HG02981 (cell line): Measurements from ENCODE around the gene ZNF280A.

Experiments used
- ATAC-seq: cut with Tn5 transposase; IDR thresholded peaks from one replicate; pipeline ENCODE4 v1.9.1; 2021; ENCODE audit warnings: mild to moderate bottlenecking, moderate library complexity; ENCODE audit not compliant: unreplicated experiment

ZNF280A gene

DNA sequence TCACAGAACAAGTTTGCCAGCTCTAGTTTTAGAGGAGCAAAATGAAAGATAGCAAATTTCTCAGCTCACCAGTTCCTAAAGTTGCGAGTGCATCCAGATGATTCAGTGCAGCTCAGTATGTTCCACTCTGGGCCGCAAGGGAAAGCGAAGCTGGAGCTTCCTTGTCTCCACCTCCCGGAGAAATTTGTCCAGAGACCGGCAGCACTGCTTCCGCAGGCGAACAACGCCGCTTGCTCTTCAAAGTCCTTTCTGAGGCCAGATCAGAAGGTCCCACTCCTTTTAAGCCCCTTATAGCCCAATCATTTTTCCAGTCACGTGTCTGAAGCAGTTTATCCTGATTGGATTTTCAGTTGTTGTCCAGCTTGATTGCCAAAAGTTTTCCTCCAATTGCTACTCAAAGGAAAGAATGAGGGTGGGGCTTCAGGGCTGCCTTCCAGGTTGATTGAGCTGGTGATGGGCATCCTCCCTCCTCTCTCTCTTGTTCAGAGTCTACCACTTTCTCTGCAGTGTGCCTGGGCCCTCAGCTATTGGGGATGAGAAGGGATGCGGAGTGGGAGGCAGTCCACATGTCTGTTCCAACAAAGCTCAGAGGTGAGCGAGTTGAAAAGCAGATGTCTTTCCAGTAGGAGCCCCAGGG is at the start of gene ZNF280A:
Gene ZNF280A (minus strand): TSS at position 251 of the 637 bp plus-strand sequence. CDS start 4,640 bp downstream, outside the sequence.
- no peak for ATAC-seq

DNA sequence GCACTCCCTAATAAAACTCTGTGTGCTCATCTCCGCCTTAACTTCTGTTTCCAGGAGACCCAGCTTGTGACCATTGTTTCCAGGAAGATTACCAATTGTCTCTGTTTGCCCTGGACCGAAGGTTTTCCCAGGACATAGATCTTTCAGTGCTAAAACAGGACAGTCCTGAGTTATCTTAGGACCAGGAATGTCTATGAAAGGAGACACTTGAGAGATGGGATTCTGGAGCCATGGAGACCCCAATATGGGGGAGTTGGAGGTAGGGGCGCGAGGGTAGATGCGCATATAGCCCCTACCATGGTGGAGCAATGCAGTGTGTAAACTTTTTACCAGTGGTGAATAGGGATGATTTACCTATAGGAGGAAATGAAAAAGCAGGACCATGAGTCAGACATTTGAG is 49.1 kb upstream of the ZNF280A start:
- no peak for ATAC-seq

- ATAC-seq: no peak
Observed at GRCh38 chr22:22565981-22566380, 45.9 kb upstream of the ZNF280A start.

DNA sequence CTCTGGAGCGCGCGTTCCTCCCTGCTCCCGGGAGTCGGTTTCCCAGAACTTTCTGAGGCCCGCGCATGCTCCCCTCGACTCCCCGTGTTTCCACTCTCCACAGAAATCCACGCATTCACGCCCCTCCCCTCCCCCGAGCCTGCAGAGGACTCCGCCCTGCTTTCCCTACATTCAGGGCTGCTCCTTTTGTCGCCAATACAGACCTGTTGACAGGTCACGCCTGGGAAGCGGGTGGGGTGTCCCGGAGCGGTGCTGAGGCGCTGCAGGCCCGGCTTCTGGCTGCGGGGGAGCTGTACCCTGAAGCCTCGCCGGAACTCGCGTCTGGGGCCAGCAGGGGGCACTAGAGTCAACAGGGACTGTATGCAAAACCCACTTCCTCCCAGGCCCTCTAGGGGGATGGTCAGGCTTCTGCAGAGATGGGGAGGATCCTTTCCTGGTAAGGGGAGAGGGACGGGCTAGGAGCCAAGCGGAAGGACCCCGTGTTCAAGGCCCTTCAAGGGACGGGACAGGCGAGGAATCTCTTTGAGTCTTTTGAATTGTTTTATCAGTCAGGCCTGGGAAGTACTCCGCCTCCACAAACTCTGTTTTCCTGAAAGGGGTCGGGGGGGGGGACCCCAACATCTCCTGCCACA is 39.0 kb upstream of the ZNF280A start, which contains the start of gene PRAME:
Gene PRAME (minus strand): TSS at position 294 of the 632 bp plus-strand sequence. CDS start 2,433 bp downstream, outside the sequence.
- no peak for ATAC-seq

- ATAC-seq: no peak
Observed at GRCh38 chr22:22558071-22558971, 38.3 kb upstream of the ZNF280A start.

- ATAC-seq: no peak
Observed at GRCh38 chr22:22556995-22557925, 37.2 kb upstream of the ZNF280A start.

- ATAC-seq: no peak
Observed at GRCh38 chr22:22556578-22556977, 36.5 kb upstream of the ZNF280A start.

GRCh38 chr22:22555596-22555995 is 35.5 kb upstream of the ZNF280A start:
- no peak for ATAC-seq

GRCh38 chr22:22554587-22555284 is 34.7 kb upstream of the ZNF280A start:
- ATAC-seq: no peak

DNA sequence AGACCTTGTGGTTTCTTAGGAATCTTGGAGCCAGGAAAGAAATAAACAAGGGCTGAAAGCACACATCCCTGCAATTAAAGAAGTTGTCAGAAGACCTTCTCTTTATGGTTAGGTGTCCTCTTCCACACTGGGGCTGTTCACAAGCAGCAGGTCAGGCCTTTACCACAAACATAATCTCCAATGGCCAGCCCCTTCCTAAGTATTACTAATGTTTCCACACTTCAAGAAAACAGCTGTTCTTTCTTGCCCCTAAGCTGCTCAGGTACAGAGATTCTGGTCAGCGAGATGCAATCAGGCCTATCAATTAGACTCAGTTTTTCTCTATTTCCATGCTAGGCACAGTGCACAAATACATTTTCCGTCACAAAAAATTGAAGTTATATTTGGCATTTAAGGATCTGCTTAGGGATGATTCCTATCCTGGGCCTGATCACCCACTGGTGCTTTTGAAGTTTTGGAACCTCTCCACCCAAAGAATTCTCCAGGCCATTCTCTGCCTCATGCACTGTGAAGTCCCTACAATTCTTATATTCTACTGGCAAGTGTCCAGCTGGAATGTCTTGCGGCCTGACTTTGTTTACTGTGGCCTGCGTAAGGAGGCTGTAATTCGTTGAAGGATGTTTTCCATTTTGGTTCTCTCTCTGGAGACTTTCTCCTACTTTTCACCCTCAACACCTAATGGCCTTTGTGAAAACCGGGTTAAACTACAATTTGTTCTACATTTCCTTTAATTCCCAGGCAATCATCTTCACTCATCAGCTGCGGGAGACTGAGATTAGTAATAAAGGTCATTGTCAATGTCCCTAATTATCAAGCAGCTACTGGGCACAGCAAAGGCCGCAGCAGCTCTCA is 33.9 kb upstream of the ZNF280A start:
- no peak for ATAC-seq

GRCh38 chr22:22553141-22553540 is 33.1 kb upstream of the ZNF280A start:
- ATAC-seq: no peak

DNA sequence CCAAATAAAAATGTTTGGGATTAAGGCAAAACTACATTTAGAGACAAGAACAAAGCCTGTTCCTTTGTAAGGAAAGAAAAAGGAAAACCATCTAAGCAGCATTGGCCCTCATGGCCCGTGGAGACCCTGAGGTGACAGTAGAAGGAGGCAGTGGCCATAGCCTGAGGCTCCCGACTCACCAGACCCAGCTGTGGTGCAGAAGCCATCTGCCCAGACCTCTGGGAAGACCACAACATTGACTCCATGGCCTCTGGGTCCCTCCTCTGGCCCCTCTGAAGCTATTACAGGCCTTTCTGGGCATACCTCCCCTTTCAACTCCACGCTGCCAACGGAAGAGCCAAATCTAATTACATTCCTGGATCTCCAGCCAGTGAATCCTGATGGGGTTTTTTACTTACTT is 32.6 kb upstream of the ZNF280A start:
- no peak for ATAC-seq

- ATAC-seq: no peak
Observed at GRCh38 chr22:22550789-22551434, 30.8 kb upstream of the ZNF280A start.

GRCh38 chr22:22548910-22549309 is 28.8 kb upstream of the ZNF280A start:
- ATAC-seq: no peak

DNA sequence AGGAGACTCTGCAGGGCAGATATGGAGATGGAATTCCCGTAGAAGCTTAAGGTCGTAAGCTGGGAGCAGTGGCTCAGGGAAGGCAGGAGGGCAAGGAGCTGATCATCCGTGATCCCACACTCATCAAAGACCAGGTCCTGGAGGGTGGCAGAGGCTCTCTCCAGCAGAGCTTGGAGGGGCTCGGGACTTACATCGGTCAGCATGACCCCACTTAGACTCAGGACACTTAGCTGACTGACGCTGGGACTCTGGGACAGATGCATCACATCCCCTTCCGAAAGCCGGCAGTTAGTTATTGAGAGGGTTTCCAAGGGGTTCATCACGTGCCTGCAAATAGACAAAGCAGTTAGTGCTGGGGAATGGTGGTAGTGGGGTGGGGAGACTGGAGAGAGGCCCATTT is 28.2 kb upstream of the ZNF280A start:
- ATAC-seq: no peak

- ATAC-seq: no peak
Observed at GRCh38 chr22:22547692-22548300, 27.7 kb upstream of the ZNF280A start.

GRCh38 chr22:22547226-22547625 is 27.2 kb upstream of the ZNF280A start:
- no peak for ATAC-seq

DNA sequence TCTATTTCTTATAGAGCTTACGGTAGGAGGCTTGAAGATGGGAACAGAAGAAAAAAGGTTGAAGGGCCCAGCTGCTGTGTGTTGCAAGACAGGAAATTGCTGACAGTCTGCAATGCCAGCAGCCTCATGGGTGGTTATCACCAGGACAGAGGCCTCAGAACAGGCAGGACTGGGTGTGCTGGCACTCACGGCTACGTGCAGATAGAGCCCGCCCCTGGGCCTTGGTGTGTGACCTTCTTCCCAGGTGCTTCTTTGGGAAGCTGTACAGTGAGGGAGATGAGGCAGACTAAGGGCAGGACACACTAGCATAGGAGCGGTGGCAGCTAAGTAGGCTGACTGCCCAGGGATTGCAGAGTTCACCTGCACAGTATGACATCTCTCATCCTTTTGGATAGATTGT is 26.4 kb upstream of the ZNF280A start:
- no peak for ATAC-seq
